Measurements from ENCODE around the gene PPP1R12B. TPM values are rescaled to one million over a fixed set of nuclear protein-coding genes. Genes with fewer than 3 reads are reported as not detected.
"Not testable (repeated sequence)": the region's sequence is repeated elsewhere in the genome, so short reads cannot be mapped to it uniquely, and the experiment has no call there.

Gene PPP1R12B
- total and polyA plus RNA-seq, 4 donors: 4.0 to 31.6 (median 9.7) TPM

GRCh38 chr1:202405928-202406327 lies 57.4 kb downstream of the PPP1R12B start:
- no peaks in the 10 kb centered on the region for H3K27me3 ChIP-seq (ENCODE audit: control insufficient read depth in 4 of 4, insufficient read depth in 4 of 4, low read length in 3 of 4)
- no peak overlapping the region for H3K9ac ChIP-seq (ENCODE audit: low read depth in 1 of 2, low read length in 2 of 2)
- no peak overlapping the region for H3K4me3 ChIP-seq (ENCODE audit: low read depth in 1 of 3, low read length in 3 of 3)
- DNase-seq (ENCODE audit: low spot score): no peak
- H3K4me1 ChIP-seq (ENCODE audit: control insufficient read depth in 4 of 4, insufficient read depth in 4 of 4, low read length in 3 of 4): peaks cover 0 to 1% (median 0%) of the 10 kb centered on the region in 4 donors
- H3K36me3 ChIP-seq (ENCODE audit: control insufficient read depth in 4 of 4, insufficient read depth in 3 of 4, low read depth in 1 of 4, low read length in 3 of 4): no peaks in the 10 kb centered on the region
- H3K9me3 ChIP-seq (ENCODE audit: control insufficient read depth in 4 of 4, low read length in 3 of 4): no peaks in the 10 kb centered on the region
- no peak overlapping the region for H3K27ac ChIP-seq (ENCODE audit: low read depth in 1 of 2, low read length in 2 of 2)
- WGBS: 98% methylated on average over 1 of the region's 1 CpG
- TF ChIP-seq FOXA2 (IDR thresholded peaks at IDR 0.05) (no peak), HNF4A (conservative IDR thresholded peaks at IDR 0.05) (no peak), CTCF (IDR thresholded peaks at IDR 0.05; ENCODE audit: low read depth, low read length, missing input control) (no peak), NR2F2 (IDR thresholded peaks at IDR 0.05) (no peak), SP1 (IDR thresholded peaks at IDR 0.05) (no peak), REST (IDR thresholded peaks at IDR 0.05) (no peak), RXRA (IDR thresholded peaks at IDR 0.05) (no peak), ATF3 (IDR thresholded peaks at IDR 0.05) (no peak), GABPA (IDR thresholded peaks at IDR 0.05 in 1 of 2, conservative IDR thresholded peaks at IDR 0.05 in 1 of 2) (no peak), ZBTB33 (IDR thresholded peaks at IDR 0.05) (no peak), JUND (IDR thresholded peaks at IDR 0.05) (no peak), YY1 (IDR thresholded peaks at IDR 0.05) (no peak), RAD21 (IDR thresholded peaks at IDR 0.05) (no peak), MAX (IDR thresholded peaks at IDR 0.05) (no peak)

- not testable (repeated sequence) for H3K4me1 ChIP-seq (ENCODE audit: control insufficient read depth in 4 of 4, insufficient read depth in 4 of 4, low read length in 3 of 4); H3K36me3 ChIP-seq (ENCODE audit: control insufficient read depth in 4 of 4, insufficient read depth in 3 of 4, low read depth in 1 of 4, low read length in 3 of 4); H3K27ac ChIP-seq (ENCODE audit: low read depth in 1 of 2, low read length in 2 of 2); H3K4me3 ChIP-seq (ENCODE audit: low read depth in 1 of 3, low read length in 3 of 3); DNase-seq (ENCODE audit: low spot score); H3K27me3 ChIP-seq (ENCODE audit: control insufficient read depth in 4 of 4, insufficient read depth in 4 of 4, low read length in 3 of 4); H3K9ac ChIP-seq (ENCODE audit: low read depth in 1 of 2, low read length in 2 of 2); H3K9me3 ChIP-seq (ENCODE audit: control insufficient read depth in 4 of 4, low read length in 3 of 4)
- 84% methylated on average over 2 of the region's 2 CpGs for WGBS
Observed at GRCh38 chr1:202406896-202407295, 58.4 kb downstream of the PPP1R12B start.

- H3K4me1 ChIP-seq (ENCODE audit: control insufficient read depth in 4 of 4, insufficient read depth in 4 of 4, low read length in 3 of 4); H3K9me3 ChIP-seq (ENCODE audit: control insufficient read depth in 4 of 4, low read length in 3 of 4); H3K27ac ChIP-seq (ENCODE audit: low read depth in 1 of 2, low read length in 2 of 2); H3K36me3 ChIP-seq (ENCODE audit: control insufficient read depth in 4 of 4, insufficient read depth in 3 of 4, low read depth in 1 of 4, low read length in 3 of 4); DNase-seq (ENCODE audit: low spot score); H3K27me3 ChIP-seq (ENCODE audit: control insufficient read depth in 4 of 4, insufficient read depth in 4 of 4, low read length in 3 of 4); H3K4me3 ChIP-seq (ENCODE audit: low read depth in 1 of 3, low read length in 3 of 3); H3K9ac ChIP-seq (ENCODE audit: low read depth in 1 of 2, low read length in 2 of 2): not testable (repeated sequence)
- WGBS: 97% methylated on average over 2 of the region's 2 CpGs
Observed at GRCh38 chr1:202407378-202407777, 58.9 kb downstream of the PPP1R12B start.

- H3K27ac ChIP-seq (ENCODE audit: low read depth in 1 of 2, low read length in 2 of 2); H3K4me3 ChIP-seq (ENCODE audit: low read depth in 1 of 3, low read length in 3 of 3); H3K9ac ChIP-seq (ENCODE audit: low read depth in 1 of 2, low read length in 2 of 2); DNase-seq (ENCODE audit: low spot score); H3K9me3 ChIP-seq (ENCODE audit: control insufficient read depth in 4 of 4, low read length in 3 of 4); H3K36me3 ChIP-seq (ENCODE audit: control insufficient read depth in 4 of 4, insufficient read depth in 3 of 4, low read depth in 1 of 4, low read length in 3 of 4); H3K27me3 ChIP-seq (ENCODE audit: control insufficient read depth in 4 of 4, insufficient read depth in 4 of 4, low read length in 3 of 4); H3K4me1 ChIP-seq (ENCODE audit: control insufficient read depth in 4 of 4, insufficient read depth in 4 of 4, low read length in 3 of 4): not testable (repeated sequence)
- 66% methylated on average over 2 of the region's 2 CpGs for WGBS
Observed at GRCh38 chr1:202410251-202410650, 61.8 kb downstream of the PPP1R12B start.

All from liver (tissue), 9 donors.